Tibial artery (tissue), 4 donors: ENCODE results near the gene AKAP13.

Experiments used
- DNase-seq, 2 donors: peaks; one replicate each; pipeline ENCODE4 v3.0.0-alpha.2; 2019
- H3K27ac ChIP-seq, 2 donors: fragments of 200-600 bp; sonication (generic) in 1 of 2; 1 replicate in 1 of 2; 2 replicates in 1 of 2; pipeline ENCODE4 v1.5.1; 2018 to 2019; ENCODE audit warnings: mild to moderate bottlenecking in 1 of 2
- H3K27me3 ChIP-seq, 2 donors: fragments of 200-600 bp; sonication (generic) in 1 of 2; one replicate each; pipeline versions ENCODE4 v1.5.1 to v1.6.0; 2016 to 2019
- H3K36me3 ChIP-seq, 3 donors: fragments of 200-600 bp; sonication (generic) in 2 of 3; one replicate each; pipeline ENCODE4 v1.5.1; 2016 to 2019; ENCODE audit warnings: mild to moderate bottlenecking in 2 of 3
- H3K4me1 ChIP-seq, 4 donors: fragments of 200-600 bp; sonication (generic) in 2 of 4; 1 replicate in 3 of 4; 2 replicates in 1 of 4; pipeline ENCODE4 v1.5.1; 2016 to 2019
- H3K4me3 ChIP-seq, 2 donors: fragments of 200-600 bp; sonication (generic) in 1 of 2; 1 replicate in 1 of 2; 2 replicates in 1 of 2; pipeline ENCODE4 v1.5.1; 2018 to 2019; ENCODE audit warnings: mild to moderate bottlenecking in 2 of 2
- H3K9me3 ChIP-seq, 3 donors: fragments of 200-600 bp; sonication (generic) in 1 of 3; one replicate each; pipeline ENCODE4 v1.5.1; 2016 to 2019
- CTCF ChIP-seq, 2 experiments: fragments of 200-600 bp in 1 of 2; fragments of 450-650 bp in 1 of 2; IDR thresholded peaks; one replicate each; pipeline ENCODE4 v1.5.1; 2017 to 2019; ENCODE audit warnings: antibody characterized with exemption in 2 of 2, mild to moderate bottlenecking in 1 of 2, moderate library complexity in 1 of 2
- intact Hi-C: fragments of 100-400 bp; cut with DNase I; formaldehyde crosslinking; loops from one replicate; pipeline ENCODE4 v1.15.0; 2023; ENCODE audit warnings: low total_unique reads

The AKAP13 gene

DNA sequence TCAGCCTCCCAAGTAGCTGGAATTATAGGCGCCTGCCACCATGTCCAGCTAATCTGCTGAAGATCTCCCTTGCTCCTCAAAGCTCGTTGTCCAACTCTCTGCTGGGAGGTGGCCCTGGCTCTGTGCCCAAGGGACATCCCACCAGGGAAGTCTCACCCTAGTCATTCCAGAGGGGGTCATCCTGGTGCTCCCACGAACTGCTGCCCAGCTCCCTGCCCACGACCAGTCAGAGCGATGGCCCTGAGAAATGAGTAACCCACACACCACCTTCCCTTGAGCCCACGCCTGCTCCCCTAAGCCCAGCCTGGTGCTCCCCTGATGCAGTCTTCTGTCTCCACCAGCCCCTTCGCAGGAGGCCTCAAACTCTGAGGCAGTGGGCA lies 409.1 kb downstream of the AKAP13 start:
- no peaks in the 10 kb centered on the region for H3K36me3 ChIP-seq
- H3K9me3 ChIP-seq, result no peaks in the 10 kb centered on the region
- intact Hi-C loops, result loop anchor here (5.0 kb wide), 1 partner anchor 37 kb away; no protein-coding TSS in a partner anchor
- no peak overlapping the region for H3K4me3 ChIP-seq
- no peaks in the 10 kb centered on the region for H3K27me3 ChIP-seq
- no peak overlapping the region for H3K27ac ChIP-seq
- no peak for DNase-seq
- H3K4me1 ChIP-seq, result peaks cover 8 to 44% (median 39%) of the 10 kb centered on the region in 4 donors
- no peak for TF ChIP-seq CTCF (IDR thresholded peaks at IDR 0.05)

DNA sequence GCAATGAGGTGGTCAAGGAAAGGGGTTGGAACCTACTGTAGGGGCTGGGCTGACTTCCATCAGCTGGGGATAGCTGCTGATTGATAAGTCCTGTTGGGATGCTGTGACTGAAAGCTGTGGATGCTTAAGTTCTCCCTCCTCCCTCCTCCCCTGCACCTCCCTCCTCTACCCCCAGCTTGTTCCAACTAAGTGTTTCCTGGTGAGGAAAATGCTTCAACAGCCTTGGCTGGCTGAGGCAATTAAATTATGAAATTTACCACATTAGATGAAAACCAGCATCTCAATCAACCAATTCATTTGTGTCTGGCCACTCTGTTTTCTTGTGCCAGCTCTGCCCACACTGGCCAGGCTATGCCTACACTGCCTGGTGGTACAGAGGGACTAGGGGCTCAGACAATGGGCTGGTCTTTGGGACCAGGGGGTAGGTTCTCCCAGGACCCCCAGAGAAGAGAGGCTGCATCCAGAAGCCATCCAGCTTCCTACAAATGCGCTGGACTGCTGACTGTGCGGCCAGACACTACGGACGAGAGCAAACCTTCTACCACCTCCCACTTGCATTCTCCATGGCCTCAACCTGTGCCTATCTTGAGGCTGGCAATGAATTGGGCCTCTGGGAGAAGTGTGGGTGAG lies 411.8 kb downstream of the AKAP13 start:
- Histone ChIP-seq H3K27me3 (no peaks in the 10 kb centered on the region), H3K4me3 (no peak overlapping the region), H3K27ac (no peak overlapping the region), H3K4me1 (peaks cover 0 to 36% (median 25%) of the 10 kb centered on the region in 4 donors), H3K36me3 (no peaks in the 10 kb centered on the region), H3K9me3 (no peaks in the 10 kb centered on the region)
- intact Hi-C loops, result no loop called here
- TF ChIP-seq CTCF (IDR thresholded peaks at IDR 0.05), result no peak
- no peak for DNase-seq

DNA sequence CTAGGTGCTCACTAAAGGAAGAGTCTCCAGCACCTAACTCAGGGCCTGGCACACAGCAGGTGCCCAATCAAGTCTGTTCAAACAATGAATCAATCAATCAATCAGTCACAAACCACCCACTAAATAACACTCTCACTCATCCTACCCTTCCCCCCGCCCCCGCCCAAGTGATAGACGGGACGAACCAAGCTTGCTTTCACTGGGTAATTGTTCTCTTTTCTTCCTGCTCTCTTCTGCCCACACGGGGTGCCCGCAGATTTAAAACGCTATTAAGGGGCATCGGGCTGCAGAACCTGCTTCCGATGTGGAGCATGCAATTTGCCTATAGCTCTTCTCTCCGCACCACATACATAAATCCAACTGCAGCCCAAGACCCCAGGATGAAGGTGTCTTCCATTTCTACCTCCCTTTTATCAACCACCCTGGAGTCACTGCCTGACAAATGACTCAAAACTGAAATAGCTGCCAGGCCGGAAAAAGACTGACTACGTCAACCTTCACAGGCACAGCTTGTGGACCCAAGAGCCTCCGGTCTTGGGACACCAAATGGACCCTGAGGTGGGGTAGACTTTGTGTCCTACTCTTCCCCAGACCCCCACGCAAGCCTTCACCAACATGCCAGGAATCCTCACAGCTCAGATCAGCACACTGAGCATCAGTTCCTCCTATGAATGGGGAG lies 412.6 kb downstream of the AKAP13 start:
- TF ChIP-seq CTCF (IDR thresholded peaks at IDR 0.05), result no peak
- Histone ChIP-seq H3K27me3 (no peaks in the 10 kb centered on the region), H3K4me1 (peaks cover 0 to 36% (median 25%) of the 10 kb centered on the region in 4 donors), H3K27ac (peak overlapping the region; percentile 84 to 93), H3K4me3 (peak overlapping the region; percentile 80 to 99), H3K9me3 (no peaks in the 10 kb centered on the region), H3K36me3 (no peaks in the 10 kb centered on the region)
- DNase-seq, result no peak
- intact Hi-C loops, result no loop called here

DNA sequence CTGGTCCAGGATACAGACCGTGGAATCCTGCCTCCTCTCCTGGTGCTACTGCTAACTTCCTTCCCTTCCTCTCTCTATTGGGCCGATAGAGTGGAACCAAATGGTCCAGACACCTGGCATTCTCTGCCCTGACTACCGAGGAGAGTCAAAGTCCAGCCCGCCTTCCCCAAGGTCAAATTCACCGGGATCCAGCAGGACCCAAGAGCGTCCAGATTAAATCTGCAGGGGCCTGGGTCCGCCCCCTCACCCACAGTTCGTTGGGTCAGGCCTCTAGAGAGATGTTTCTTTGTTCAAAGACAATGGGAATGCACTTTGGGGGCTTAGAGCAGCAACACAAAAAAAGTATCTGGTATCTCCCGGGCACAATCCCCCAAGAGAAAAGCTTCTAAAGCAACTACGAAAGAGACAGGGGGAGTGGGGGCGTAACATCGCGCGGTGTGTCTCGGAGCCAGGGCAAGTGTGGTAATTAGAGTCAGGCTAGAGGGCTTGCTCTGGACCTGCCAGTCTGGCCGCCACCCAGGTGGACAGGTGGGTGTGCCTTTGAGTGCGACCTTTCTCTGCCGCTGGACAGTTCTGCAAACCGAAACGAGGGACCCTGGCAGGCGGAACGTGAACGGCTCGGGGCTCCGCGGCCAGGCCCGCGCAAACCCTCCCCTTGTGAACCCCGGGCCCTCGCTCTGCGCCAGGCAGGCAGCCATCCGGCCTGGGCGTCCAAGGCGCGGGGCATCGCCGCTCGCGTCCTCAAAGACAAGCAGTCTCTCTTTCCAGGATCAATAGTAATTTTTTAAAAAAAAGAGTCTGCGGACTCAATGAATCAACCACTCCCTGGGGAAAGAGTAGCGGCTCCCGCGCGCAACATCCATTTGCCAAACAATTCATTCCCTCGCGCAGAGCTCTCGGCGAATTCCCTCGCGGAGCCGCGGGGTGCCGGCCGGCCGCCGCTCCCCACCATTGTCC lies 413.5 kb downstream of the AKAP13 start:
- no peaks in the 10 kb centered on the region for H3K27me3 ChIP-seq
- H3K36me3 ChIP-seq, result no peaks in the 10 kb centered on the region
- peaks cover 0 to 33% (median 25%) of the 10 kb centered on the region in 4 donors for H3K4me1 ChIP-seq
- intact Hi-C loops, result no loop called here
- peak in 1 of 2 donors; percentile 33 for DNase-seq
- peak overlapping the region; percentile 84 to 93 for H3K27ac ChIP-seq
- no peaks in the 10 kb centered on the region for H3K9me3 ChIP-seq
- TF ChIP-seq CTCF (IDR thresholded peaks at IDR 0.05), result no peak
- peak overlapping the region; percentile 80 to 99 for H3K4me3 ChIP-seq

DNA sequence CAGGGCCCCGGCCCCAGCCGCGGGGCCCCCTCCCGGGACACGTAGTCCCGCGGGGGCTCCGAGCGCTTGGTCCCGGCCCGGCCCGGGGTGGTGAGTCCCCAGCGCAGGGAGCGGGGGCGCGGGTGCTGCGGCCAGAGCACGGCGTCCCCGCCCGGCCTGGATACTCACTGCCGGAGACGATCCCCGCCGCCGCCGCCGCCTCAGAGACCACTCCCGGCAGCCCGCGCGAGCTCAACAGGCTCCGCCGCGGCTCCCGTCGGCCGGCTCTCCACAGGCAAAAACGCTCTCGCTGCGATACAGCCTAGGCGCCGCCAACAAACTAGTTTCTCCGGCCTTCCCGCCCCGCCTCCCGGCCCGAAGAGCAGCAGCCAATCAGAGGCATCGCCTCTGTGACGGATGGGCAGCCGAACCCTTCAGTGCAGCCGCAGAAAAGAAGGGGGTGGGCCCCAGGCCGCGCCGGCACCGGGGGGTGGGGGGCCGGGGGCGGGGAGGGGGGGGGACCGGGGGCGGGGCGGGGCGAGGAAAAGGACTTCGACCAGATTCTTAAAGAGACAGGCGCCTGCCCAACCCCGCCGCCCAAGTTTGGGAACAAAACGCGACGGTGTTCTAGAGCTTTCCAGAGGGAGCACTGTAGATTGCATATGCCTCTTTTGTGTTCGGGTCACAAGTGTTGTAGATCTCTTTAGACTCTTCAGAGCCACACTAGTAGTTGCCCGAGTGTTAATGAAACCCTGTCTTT lies 414.4 kb downstream of the AKAP13 start, which contains the start of gene KLHL25:
KLHL25 (minus strand) TSS at position 328 of the 739 bp plus-strand sequence. CDS start 25,115 bp downstream, outside the sequence.
- peak; percentile 95 to 98 for DNase-seq
- intact Hi-C loops, result no loop called here
- Histone ChIP-seq H3K9me3 (no peaks in the 10 kb centered on the region), H3K36me3 (no peaks in the 10 kb centered on the region), H3K27ac (peak within 1 kb of the TSS; percentile 84 to 93), H3K27me3 (no peaks in the 10 kb centered on the region), H3K4me3 (peak within 1 kb of the TSS; percentile 80 to 99), H3K4me1 (peaks cover 0 to 27% (median 23%) of the 10 kb centered on the region in 4 donors)
- TF ChIP-seq CTCF (IDR thresholded peaks at IDR 0.05), result no peak
